ENCODE data around the gene FLOT2. TPM values are rescaled to one million over a fixed set of nuclear protein-coding genes. Genes with fewer than 3 reads are reported as not detected.
"Not testable (repeated sequence)": the region's sequence is repeated elsewhere in the genome, so short reads cannot be mapped to it uniquely, and the experiment has no call there.

FLOT2 gene
- polyA plus RNA-seq, 3 donors from 2014 or later = 275 to 360 (median 296) TPM

GRCh38 chr17:28854457-28855335 is 42.8 kb downstream of the FLOT2 start, which contains the start of gene ERAL1:
ERAL1 (plus strand) TSS chr17:28855016; CDS start chr17:28855035, 19 bp downstream.
- Mint-ChIP-seq H3K4me1 (peaks cover 15 to 16% of the 10 kb centered on the region in 2 donors), H3K27me3 (ENCODE audit: low read depth in 3 of 3) (peaks cover 0 to 4% (median 0%) of the 10 kb centered on the region in 3 donors), H3K9me3 (no peaks in the 10 kb centered on the region), H3K27ac (peak within 1 kb of the TSS; percentile 74 to 92 (median 88)), H3K36me3 (peaks cover 8 to 14% (median 11%) of the 10 kb centered on the region in 3 donors), H3K4me3 (peak within 1 kb of the TSS; percentile 87 to 97 (median 95))
- DNase-seq = peak; percentile 79 to 81 (median 79)

GRCh38 chr17:28853295-28853694 is 44.2 kb downstream of the FLOT2 start:
- DNase-seq = no peak
- peak overlapping the region in 4 of 5 donors; percentile 38 to 58 (median 52) for H3K4me3 Mint-ChIP-seq
- H3K36me3 Mint-ChIP-seq = peaks cover 3 to 7% (median 5%) of the 10 kb centered on the region in 3 donors
- peaks cover 15 to 16% of the 10 kb centered on the region in 2 donors for H3K4me1 Mint-ChIP-seq
- peaks cover 0 to 6% (median 0%) of the 10 kb centered on the region in 3 donors for H3K27me3 Mint-ChIP-seq (ENCODE audit: low read depth in 3 of 3)
- peak overlapping the region in 2 of 6 donors; percentile 40 to 64 for H3K27ac Mint-ChIP-seq
- H3K9me3 Mint-ChIP-seq = no peaks in the 10 kb centered on the region

GRCh38 chr17:28849281-28849680 is 48.3 kb downstream of the FLOT2 start:
- no peaks in the 10 kb centered on the region for H3K36me3 Mint-ChIP-seq
- H3K4me3 Mint-ChIP-seq = no peak overlapping the region
- peaks cover 0 to 7% (median 0%) of the 10 kb centered on the region in 3 donors for H3K27me3 Mint-ChIP-seq (ENCODE audit: low read depth in 3 of 3)
- H3K27ac Mint-ChIP-seq = no peak overlapping the region
- H3K9me3 Mint-ChIP-seq = no peaks in the 10 kb centered on the region
- H3K4me1 Mint-ChIP-seq = peaks cover 2% of the 10 kb centered on the region in 2 donors
- no peak for DNase-seq

- H3K4me1 Mint-ChIP-seq; H3K27me3 Mint-ChIP-seq (ENCODE audit: low read depth in 3 of 3); H3K9me3 Mint-ChIP-seq; H3K4me3 Mint-ChIP-seq; H3K27ac Mint-ChIP-seq; H3K36me3 Mint-ChIP-seq: not testable (repeated sequence)
- DNase-seq = peak; percentile 33 to 40 (median 39)
These were observed 48.9 kb downstream of the FLOT2 start for GRCh38 chr17:28848667-28849066.

GRCh38 chr17:28846699-28847098 is 50.8 kb downstream of the FLOT2 start:
- H3K4me1 Mint-ChIP-seq = peaks cover 12 to 13% of the 10 kb centered on the region in 2 donors
- H3K36me3 Mint-ChIP-seq, DNase-seq, H3K27ac Mint-ChIP-seq, H3K9me3 Mint-ChIP-seq, H3K4me3 Mint-ChIP-seq: not testable (repeated sequence)
- H3K27me3 Mint-ChIP-seq (ENCODE audit: low read depth in 3 of 3) = peaks cover 0 to 12% (median 5%) of the 10 kb centered on the region in 3 donors

GRCh38 chr17:28846231-28846630 is 51.3 kb downstream of the FLOT2 start:
- no peak overlapping the region for H3K4me3 Mint-ChIP-seq
- H3K4me1 Mint-ChIP-seq = peaks cover 15 to 17% of the 10 kb centered on the region in 2 donors
- H3K36me3 Mint-ChIP-seq = no peaks in the 10 kb centered on the region
- H3K27me3 Mint-ChIP-seq (ENCODE audit: low read depth in 3 of 3) = peaks cover 0 to 12% (median 5%) of the 10 kb centered on the region in 3 donors
- no peak for DNase-seq
- no peaks in the 10 kb centered on the region for H3K9me3 Mint-ChIP-seq
- no peak overlapping the region for H3K27ac Mint-ChIP-seq

GRCh38 chr17:28843816-28844148 is 53.8 kb downstream of the FLOT2 start:
- Mint-ChIP-seq H3K27ac (peak overlapping the region in 4 of 6 donors; percentile 32 to 77 (median 61)), H3K4me3 (peak overlapping the region; percentile 44 to 98 (median 68)), H3K4me1 (peaks cover 27 to 31% of the 10 kb centered on the region in 2 donors), H3K36me3 (no peaks in the 10 kb centered on the region), H3K27me3 (ENCODE audit: low read depth in 3 of 3) (peaks cover 0 to 8% (median 5%) of the 10 kb centered on the region in 3 donors), H3K9me3 (no peaks in the 10 kb centered on the region)
- no peak for DNase-seq

- Mint-ChIP-seq H3K27me3 (ENCODE audit: low read depth in 3 of 3) (peaks cover 0 to 5% (median 4%) of the 10 kb centered on the region in 3 donors), H3K36me3 (no peaks in the 10 kb centered on the region), H3K4me1 (peaks cover 27 to 31% of the 10 kb centered on the region in 2 donors), H3K27ac (peak within 1 kb of the TSS; percentile 95 to 98 (median 97)), H3K9me3 (no peaks in the 10 kb centered on the region), H3K4me3 (peak within 1 kb of the TSS; percentile 95 to 99 (median 98))
- DNase-seq = peak; percentile 88 to 90 (median 88)
These were observed 55.1 kb downstream of the FLOT2 start, which contains the start of gene FAM222B for GRCh38 chr17:28842282-28843012. FAM222B (minus strand) TSS chr17:28842790; CDS start chr17:28766667, 76,123 bp downstream.

- Mint-ChIP-seq H3K27ac (peak overlapping the region; percentile 95 to 98 (median 97)), H3K9me3 (no peaks in the 10 kb centered on the region), H3K4me3 (peak overlapping the region; percentile 95 to 99 (median 98)), H3K36me3 (no peaks in the 10 kb centered on the region), H3K27me3 (ENCODE audit: low read depth in 3 of 3) (peaks cover 0 to 5% (median 4%) of the 10 kb centered on the region in 3 donors), H3K4me1 (peaks cover 27 to 31% of the 10 kb centered on the region in 2 donors)
- DNase-seq = no peak
These were observed 55.6 kb downstream of the FLOT2 start for GRCh38 chr17:28841901-28842281.

GRCh38 chr17:28839221-28839620 is 58.3 kb downstream of the FLOT2 start:
- Mint-ChIP-seq H3K9me3 (no peaks in the 10 kb centered on the region), H3K27ac (peak overlapping the region in 2 of 6 donors; percentile 45 to 72), H3K4me3 (no peak overlapping the region), H3K36me3 (peaks cover 0 to 2% (median 0%) of the 10 kb centered on the region in 3 donors), H3K4me1 (peaks cover 29 to 35% of the 10 kb centered on the region in 2 donors), H3K27me3 (ENCODE audit: low read depth in 3 of 3) (peaks cover 0 to 6% (median 5%) of the 10 kb centered on the region in 3 donors)
- no peak for DNase-seq

GRCh38 chr17:28836541-28836940 is 61.0 kb downstream of the FLOT2 start:
- not testable (repeated sequence) for H3K36me3 Mint-ChIP-seq; DNase-seq; H3K27ac Mint-ChIP-seq; H3K4me3 Mint-ChIP-seq; H3K27me3 Mint-ChIP-seq (ENCODE audit: low read depth in 3 of 3); H3K9me3 Mint-ChIP-seq
- peaks cover 22 to 34% of the 10 kb centered on the region in 2 donors for H3K4me1 Mint-ChIP-seq

- peaks cover 0 to 12% (median 9%) of the 10 kb centered on the region in 3 donors for H3K36me3 Mint-ChIP-seq
- no peaks in the 10 kb centered on the region for H3K9me3 Mint-ChIP-seq
- H3K27ac Mint-ChIP-seq = peak overlapping the region in 2 of 6 donors; percentile 1 to 31
- no peak for DNase-seq
- no peak overlapping the region for H3K4me3 Mint-ChIP-seq
- H3K27me3 Mint-ChIP-seq (ENCODE audit: low read depth in 3 of 3) = peaks cover 0 to 2% (median 0%) of the 10 kb centered on the region in 3 donors
- peaks cover 12 to 21% of the 10 kb centered on the region in 2 donors for H3K4me1 Mint-ChIP-seq
These were observed 63.1 kb downstream of the FLOT2 start for GRCh38 chr17:28834420-28834819.

Data from immature natural killer cell (primary cell).